Activated B cell treated with CpG ODN at 0.5 μM for 24 hours (primary cell): ENCODE data around the gene MPZL3. TPM values are rescaled to one million over a fixed set of nuclear protein-coding genes. Genes with fewer than 3 reads are reported as not detected.

Source experiments
- ATAC-seq: fragments of 200-7000 bp; cut with Tn5 transposase; one replicate; pipeline ENCODE4 v1.10.0; 2021; ENCODE audit warnings: low read depth, mild to moderate bottlenecking, moderate library complexity
- CTCF ChIA-PET: fragments of 350-600 bp; sonication (Branson Sonifier 250); formaldehyde crosslinking; loops from one replicate; lab custom pipeline; 2021; ENCODE audit warnings: antibody characterized with exemption; lab: Charles Lee
- POLR2A ChIA-PET: fragments of 350-600 bp; sonication (Branson Sonifier 250); formaldehyde crosslinking; loops from one replicate; lab custom pipeline; 2021; ENCODE audit warnings: antibody characterized with exemption; lab: Charles Lee
- DNase-seq: peaks from one replicate; pipeline ENCODE4 v3.0.0; 2022
- H3K27ac Mint-ChIP-seq: one replicate; pipeline ENCODE4 v1.8.0; 2020; ENCODE audit warnings: mixed read lengths
- H3K27me3 Mint-ChIP-seq: one replicate; pipeline ENCODE4 v1.8.0; 2021; ENCODE audit warnings: mixed read lengths
- H3K36me3 Mint-ChIP-seq: one replicate; pipeline ENCODE4 v1.8.0; 2021; ENCODE audit warnings: low read depth, mixed read lengths
- H3K4me1 Mint-ChIP-seq: one replicate; pipeline ENCODE4 v1.8.0; 2021; ENCODE audit warnings: mixed read lengths
- H3K4me3 Mint-ChIP-seq: one replicate; pipeline ENCODE4 v1.8.0; 2020; ENCODE audit warnings: mild to moderate bottlenecking, mixed read lengths
- H3K9me3 Mint-ChIP-seq: one replicate; pipeline ENCODE4 v1.8.0; 2020; ENCODE audit warnings: mixed read lengths
- intact Hi-C: fragments of 100-400 bp; cut with micrococcal nuclease; formaldehyde crosslinking; loops from one replicate; pipeline ENCODE4 v1.15.1; 2024
- total RNA-seq: library from RNA; stranded (reverse); gene quantifications from 2 replicates; pipeline ENCODE4 v1.2.3, GENCODE V29; 2022
- TF ChIP-seq, protein P1 (sequence below): fragments of 200-600 bp; IDR thresholded peaks from one replicate; pipeline ENCODE4 v1.8.0; 2022; ENCODE audit warnings: antibody characterized with exemption, mild to moderate bottlenecking

The MPZL3 gene
- total RNA-seq, 1 donor from 2014 or later = 2.9 TPM

DNA sequence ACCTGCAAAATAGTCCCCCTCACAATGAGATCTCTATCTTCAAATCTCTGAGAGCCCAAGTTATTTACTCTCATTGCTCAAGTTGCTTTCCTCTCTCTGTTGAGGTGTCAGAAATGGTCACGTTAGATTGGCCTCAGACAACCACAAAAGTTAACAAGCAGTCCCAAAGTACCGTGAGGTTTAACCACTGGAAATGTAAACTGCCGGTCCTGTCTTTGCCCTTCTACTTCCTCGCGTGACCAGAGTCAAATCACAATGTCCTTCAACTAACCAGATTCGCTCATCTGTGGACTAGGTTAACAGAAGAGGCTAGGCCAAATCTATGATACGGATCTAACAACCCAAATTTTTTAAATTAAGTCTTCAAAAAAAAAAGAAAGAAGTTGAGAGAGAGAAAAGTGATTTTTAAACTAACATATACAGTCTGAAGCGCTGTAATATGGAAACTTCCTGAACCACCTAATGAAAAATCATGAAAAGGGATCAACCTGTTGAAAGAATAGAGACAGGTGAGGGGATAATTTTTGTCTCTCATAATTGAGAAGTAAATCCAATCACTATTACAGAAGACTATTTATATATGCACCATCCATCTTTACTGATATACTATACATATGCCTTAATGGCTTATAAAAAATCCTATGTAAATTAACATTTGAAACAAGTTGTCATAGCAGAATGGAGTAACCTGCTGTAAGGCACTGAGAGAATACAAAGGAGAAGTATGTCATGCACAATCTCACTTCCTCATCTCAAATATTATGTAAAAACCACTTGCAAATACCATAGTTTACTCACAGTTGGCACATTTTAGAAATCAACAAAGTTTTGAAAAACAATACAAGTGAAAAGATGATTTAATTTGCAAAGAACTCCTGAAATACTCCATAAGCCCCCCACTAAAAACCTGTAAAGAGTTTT, 24.0 kb downstream of the MPZL3 start:
- ATAC-seq (peak; percentile 73), DNase-seq (no peak)
- H3K36me3 Mint-ChIP-seq = peaks cover 7% of the 10 kb centered on the region
- peaks cover 59% of the 10 kb centered on the region for H3K4me1 Mint-ChIP-seq
- no peaks in the 10 kb centered on the region for H3K9me3 Mint-ChIP-seq
- intact Hi-C loops = loop anchor here (1.0 to 2.0 kb wide), 3 partner anchors 13 to 25 kb away; partner anchors contain the start of gene MPZL3
- peak overlapping the region; percentile 87 for H3K27ac Mint-ChIP-seq
- TF ChIP-seq, protein P1, sequence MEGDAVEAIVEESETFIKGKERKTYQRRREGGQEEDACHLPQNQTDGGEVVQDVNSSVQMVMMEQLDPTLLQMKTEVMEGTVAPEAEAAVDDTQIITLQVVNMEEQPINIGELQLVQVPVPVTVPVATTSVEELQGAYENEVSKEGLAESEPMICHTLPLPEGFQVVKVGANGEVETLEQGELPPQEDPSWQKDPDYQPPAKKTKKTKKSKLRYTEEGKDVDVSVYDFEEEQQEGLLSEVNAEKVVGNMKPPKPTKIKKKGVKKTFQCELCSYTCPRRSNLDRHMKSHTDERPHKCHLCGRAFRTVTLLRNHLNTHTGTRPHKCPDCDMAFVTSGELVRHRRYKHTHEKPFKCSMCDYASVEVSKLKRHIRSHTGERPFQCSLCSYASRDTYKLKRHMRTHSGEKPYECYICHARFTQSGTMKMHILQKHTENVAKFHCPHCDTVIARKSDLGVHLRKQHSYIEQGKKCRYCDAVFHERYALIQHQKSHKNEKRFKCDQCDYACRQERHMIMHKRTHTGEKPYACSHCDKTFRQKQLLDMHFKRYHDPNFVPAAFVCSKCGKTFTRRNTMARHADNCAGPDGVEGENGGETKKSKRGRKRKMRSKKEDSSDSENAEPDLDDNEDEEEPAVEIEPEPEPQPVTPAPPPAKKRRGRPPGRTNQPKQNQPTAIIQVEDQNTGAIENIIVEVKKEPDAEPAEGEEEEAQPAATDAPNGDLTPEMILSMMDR = no peak
- peak overlapping the region; percentile 63 for H3K4me3 Mint-ChIP-seq
- CTCF ChIA-PET = interaction anchor here (0.5 to 2.0 kb wide), 2 partner anchors 9 to 30 kb away, joined by 3 to 9 read pairs; no protein-coding TSS in a partner anchor
- POLR2A ChIA-PET = interaction anchor here (1.0 to 4.1 kb wide), 3 partner anchors 11 to 15 kb away, joined by 3 to 25 read pairs (median 6); no protein-coding TSS in a partner anchor
- peaks cover 6% of the 10 kb centered on the region for H3K27me3 Mint-ChIP-seq

DNA sequence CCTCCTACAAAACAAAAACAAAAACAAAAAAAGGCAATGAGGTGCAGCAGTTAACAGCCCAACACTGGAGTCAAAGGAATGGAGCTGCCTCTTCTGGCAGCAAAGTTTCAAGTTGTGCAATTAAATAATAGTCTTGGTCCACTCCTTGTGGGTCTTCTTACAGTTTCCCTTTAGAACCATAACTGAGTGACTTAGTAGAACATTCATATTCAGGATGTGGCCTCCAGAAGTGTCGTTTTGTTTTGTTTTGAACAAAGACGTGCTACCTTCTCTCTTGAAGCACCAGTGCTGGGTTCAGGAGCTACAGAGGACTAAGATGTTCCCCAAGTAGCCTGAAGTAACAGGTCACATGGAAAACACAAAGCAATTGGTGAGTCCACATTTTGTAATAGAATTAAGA, 25.4 kb downstream of the MPZL3 start:
- TF ChIP-seq, protein P1 = no peak
- no peak overlapping the region for H3K4me3 Mint-ChIP-seq
- ChIA-PET POLR2A (interaction anchor here (1.4 to 4.1 kb wide), 4 partner anchors 10 to 132 kb away, joined by 4 to 25 read pairs (median 6); partner anchors contain the start of genes MPZL3 and UBE4A), CTCF (interaction anchor here (0.6 to 2.0 kb wide), 4 partner anchors 12 to 29 kb away, joined by 3 to 9 read pairs (median 4); no protein-coding TSS in a partner anchor)
- intact Hi-C loops = no loop called here
- H3K4me1 Mint-ChIP-seq = peaks cover 59% of the 10 kb centered on the region
- DNase-seq (no peak), ATAC-seq (no peak)
- H3K27ac Mint-ChIP-seq = peak overlapping the region; percentile 46
- no peaks in the 10 kb centered on the region for H3K9me3 Mint-ChIP-seq
- H3K36me3 Mint-ChIP-seq = no peaks in the 10 kb centered on the region
- peaks cover 14% of the 10 kb centered on the region for H3K27me3 Mint-ChIP-seq

DNA sequence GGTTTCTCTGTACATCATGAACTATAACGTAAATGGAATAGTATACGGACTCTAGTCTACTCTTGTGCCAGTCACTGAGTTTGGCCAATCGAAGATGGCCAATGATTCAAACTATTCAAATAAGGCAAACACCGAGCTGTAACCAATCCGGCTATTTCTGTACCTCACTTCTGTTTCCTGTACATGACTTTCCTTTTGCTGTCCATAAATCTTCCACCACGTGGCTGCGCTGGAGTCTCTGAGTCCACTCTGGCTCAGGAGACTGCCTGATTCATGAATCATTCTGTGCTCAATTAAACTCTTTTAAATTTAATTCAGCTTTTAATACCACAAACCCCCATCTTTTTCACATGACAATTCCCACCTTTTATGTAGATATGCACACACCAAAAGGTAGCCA, 25.9 kb downstream of the MPZL3 start:
- ChIA-PET POLR2A (interaction anchor here (1.4 to 4.1 kb wide), 4 partner anchors 10 to 133 kb away, joined by 4 to 25 read pairs (median 6); partner anchors contain the start of genes MPZL3 and UBE4A), CTCF (interaction anchor here (0.8 to 2.0 kb wide), 3 partner anchors 15 to 137 kb away, joined by 3 to 9 read pairs (median 3); no protein-coding TSS in a partner anchor)
- TF ChIP-seq, protein P1 = no peak
- intact Hi-C loops = no loop called here
- no peaks in the 10 kb centered on the region for H3K9me3 Mint-ChIP-seq
- DNase-seq (no peak), ATAC-seq (no peak)
- H3K4me3 Mint-ChIP-seq = no peak overlapping the region
- peaks cover 18% of the 10 kb centered on the region for H3K27me3 Mint-ChIP-seq
- no peaks in the 10 kb centered on the region for H3K36me3 Mint-ChIP-seq
- peak overlapping the region; percentile 46 for H3K27ac Mint-ChIP-seq
- peaks cover 59% of the 10 kb centered on the region for H3K4me1 Mint-ChIP-seq

DNA sequence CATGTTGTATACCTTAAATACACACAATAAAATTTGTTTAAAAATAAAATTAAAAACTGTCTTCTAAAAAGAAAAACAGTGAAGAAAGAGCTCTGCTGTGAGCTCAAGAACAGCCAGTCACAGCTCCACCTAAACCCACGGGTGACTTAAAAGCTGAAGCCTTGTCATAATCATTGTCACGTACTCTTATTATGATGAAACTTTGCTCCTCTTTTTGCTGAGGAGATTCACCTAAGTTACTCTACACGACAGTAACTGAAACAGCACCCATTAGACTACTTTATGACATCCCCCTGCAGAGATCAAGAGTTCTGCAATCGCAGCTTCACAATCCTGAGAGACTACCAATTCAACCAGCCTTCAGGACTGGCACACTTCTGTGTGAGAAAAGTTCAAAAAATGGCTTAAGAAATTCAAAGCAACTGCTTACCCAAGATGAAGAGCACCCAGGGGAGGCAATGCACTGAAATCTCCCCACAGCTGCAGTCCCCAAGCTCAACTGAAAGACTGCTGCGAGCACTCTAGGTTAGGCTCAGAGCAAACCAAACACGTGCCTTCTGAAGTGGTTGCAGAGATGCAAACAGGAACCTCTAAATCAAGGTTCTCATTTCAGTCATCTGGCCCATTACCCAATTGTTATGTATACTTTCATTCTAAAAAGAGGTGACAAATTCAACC, 27.5 kb downstream of the MPZL3 start, which contains the start of gene JAML:
JAML (minus strand) TSS at position 501 of the 678 bp plus-strand sequence. CDS start 10,145 bp downstream, outside the sequence.
- intact Hi-C loops = no loop called here
- peak; percentile 60 for ATAC-seq
- TF ChIP-seq, protein P1 = no peak
- H3K27ac Mint-ChIP-seq = peak within 1 kb of the TSS; percentile 30
- H3K27me3 Mint-ChIP-seq = peaks cover 26% of the 10 kb centered on the region
- CTCF ChIA-PET = interaction anchor here (1.4 kb wide), 1 partner anchor 26 kb away, joined by 5 read pairs; no protein-coding TSS in a partner anchor
- no peaks in the 10 kb centered on the region for H3K36me3 Mint-ChIP-seq
- DNase-seq = no peak
- POLR2A ChIA-PET = interaction anchor here (4.1 kb wide), 1 partner anchor 11 kb away, joined by 25 read pairs; no protein-coding TSS in a partner anchor
- H3K9me3 Mint-ChIP-seq = no peaks in the 10 kb centered on the region
- peak within 1 kb of the TSS; percentile 44 for H3K4me3 Mint-ChIP-seq
- peaks cover 57% of the 10 kb centered on the region for H3K4me1 Mint-ChIP-seq
